Duodenal mucosa (tissue), 2 donors: Measurements from ENCODE around the gene LURAP1L.

ENCODE experiments used
- H3K27ac ChIP-seq: one replicate; pipeline ENCODE4 v1.7.0; 2013; ENCODE audit warnings: low read depth, low read length
- H3K27me3 ChIP-seq, 2 donors: one replicate each; pipeline ENCODE4 v1.7.0; 2013; ENCODE audit warnings: low read length in 2 of 2, control low read depth in 1 of 2; ENCODE audit not compliant: insufficient read depth in 2 of 2, control insufficient read depth in 1 of 2
- H3K36me3 ChIP-seq, 2 donors: one replicate each; pipeline ENCODE4 v1.7.0; 2013; ENCODE audit warnings: low read length in 2 of 2, control low read depth in 1 of 2; ENCODE audit not compliant: insufficient read depth in 2 of 2, control insufficient read depth in 1 of 2
- H3K4me1 ChIP-seq, 2 donors: one replicate each; pipeline ENCODE4 v1.7.0; 2013; ENCODE audit warnings: low read length in 2 of 2, control low read depth in 1 of 2; ENCODE audit not compliant: insufficient read depth in 2 of 2, control insufficient read depth in 1 of 2
- H3K4me3 ChIP-seq, 2 donors: one replicate each; pipeline ENCODE4 v1.7.0; 2013; ENCODE audit warnings: low read length in 2 of 2, low read depth in 1 of 2
- H3K9ac ChIP-seq, 2 donors: one replicate each; pipeline ENCODE4 v1.7.0; 2013; ENCODE audit warnings: low read length in 2 of 2, low read depth in 1 of 2
- H3K9me3 ChIP-seq, 2 donors: one replicate each; pipeline ENCODE4 v1.7.0; 2013; ENCODE audit warnings: low read length in 2 of 2, control low read depth in 1 of 2; ENCODE audit not compliant: control insufficient read depth in 1 of 2

LURAP1L gene

GRCh38 chr9:12748954-12749353, 25.9 kb upstream of the LURAP1L start:
- no peaks in the 10 kb centered on the region for H3K36me3 ChIP-seq
- no peaks in the 10 kb centered on the region for H3K9me3 ChIP-seq
- H3K4me3 ChIP-seq = no peak overlapping the region
- no peak overlapping the region for H3K9ac ChIP-seq
- H3K27me3 ChIP-seq = no peaks in the 10 kb centered on the region
- no peak overlapping the region for H3K27ac ChIP-seq
- H3K4me1 ChIP-seq = no peaks in the 10 kb centered on the region

DNA sequence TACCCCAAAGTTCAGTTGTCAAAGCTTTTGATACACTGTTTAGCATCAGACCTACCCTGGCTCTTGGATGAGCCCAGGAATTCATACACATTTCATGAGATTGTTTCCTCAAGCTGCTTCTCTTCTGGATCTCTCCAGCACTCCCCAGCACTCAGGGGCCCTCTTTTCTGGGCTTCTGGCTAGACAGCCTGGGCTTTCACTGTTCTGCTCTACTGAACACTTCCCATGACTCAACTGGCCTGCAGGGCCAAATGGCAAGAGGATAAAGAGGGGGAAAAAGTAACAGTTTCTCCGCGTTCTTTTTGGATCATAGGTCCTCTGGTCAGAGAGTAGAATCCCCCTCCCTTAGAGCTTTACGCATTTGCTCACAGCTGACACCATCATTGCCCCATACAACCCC, 20.9 kb upstream of the LURAP1L start:
- H3K36me3 ChIP-seq = no peaks in the 10 kb centered on the region
- no peak overlapping the region for H3K4me3 ChIP-seq
- H3K4me1 ChIP-seq = no peaks in the 10 kb centered on the region
- H3K27ac ChIP-seq = no peak overlapping the region
- H3K9ac ChIP-seq = no peak overlapping the region
- H3K9me3 ChIP-seq = no peaks in the 10 kb centered on the region
- H3K27me3 ChIP-seq = no peaks in the 10 kb centered on the region

DNA sequence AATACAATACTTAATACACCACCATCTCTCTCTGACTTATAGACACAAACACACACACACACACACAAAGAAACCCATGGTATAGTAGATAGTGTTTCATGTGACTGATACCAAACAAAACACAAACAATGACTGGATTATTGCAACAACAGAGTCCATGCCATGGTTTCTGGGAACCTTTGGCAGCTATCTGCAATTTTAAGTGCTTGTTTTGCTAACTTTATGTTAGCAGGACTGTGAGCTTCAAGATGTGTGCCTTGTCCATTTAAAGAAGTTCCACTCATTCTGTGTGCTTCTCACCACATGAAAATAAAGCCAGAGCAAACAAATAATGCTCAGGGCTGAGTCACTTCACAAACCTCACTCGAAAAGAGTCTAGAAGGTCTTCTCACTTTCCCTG, 15.1 kb upstream of the LURAP1L start:
- no peaks in the 10 kb centered on the region for H3K4me1 ChIP-seq
- no peaks in the 10 kb centered on the region for H3K27me3 ChIP-seq
- H3K27ac ChIP-seq = no peak overlapping the region
- no peaks in the 10 kb centered on the region for H3K36me3 ChIP-seq
- no peak overlapping the region for H3K4me3 ChIP-seq
- no peaks in the 10 kb centered on the region for H3K9me3 ChIP-seq
- H3K9ac ChIP-seq = no peak overlapping the region

- H3K27ac ChIP-seq = no peak overlapping the region
- no peaks in the 10 kb centered on the region for H3K27me3 ChIP-seq
- no peaks in the 10 kb centered on the region for H3K36me3 ChIP-seq
- no peak overlapping the region for H3K4me3 ChIP-seq
- H3K9ac ChIP-seq = no peak overlapping the region
- no peaks in the 10 kb centered on the region for H3K4me1 ChIP-seq
- no peaks in the 10 kb centered on the region for H3K9me3 ChIP-seq
Observed at GRCh38 chr9:12760758-12761157, 14.1 kb upstream of the LURAP1L start.

- no peak overlapping the region for H3K4me3 ChIP-seq
- no peak overlapping the region for H3K27ac ChIP-seq
- no peaks in the 10 kb centered on the region for H3K9me3 ChIP-seq
Observed at GRCh38 chr9:12764150-12764549, 10.7 kb upstream of the LURAP1L start.

GRCh38 chr9:12765088-12765798, 9.6 kb upstream of the LURAP1L start:
- Histone ChIP-seq H3K27ac (no peak overlapping the region), H3K9me3 (no peaks in the 10 kb centered on the region), H3K4me3 (no peak overlapping the region), H3K4me1 (peaks cover 3 to 4% of the 10 kb centered on the region in 2 donors), H3K36me3 (no peaks in the 10 kb centered on the region), H3K27me3 (no peaks in the 10 kb centered on the region), H3K9ac (no peak overlapping the region)

More at GRCh38 chr9:12764150-12764549, 10.7 kb upstream of the LURAP1L start:
- Histone ChIP-seq H3K9ac (no peak overlapping the region), H3K4me1 (no peaks in the 10 kb centered on the region), H3K36me3 (no peaks in the 10 kb centered on the region), H3K27me3 (no peaks in the 10 kb centered on the region)

DNA sequence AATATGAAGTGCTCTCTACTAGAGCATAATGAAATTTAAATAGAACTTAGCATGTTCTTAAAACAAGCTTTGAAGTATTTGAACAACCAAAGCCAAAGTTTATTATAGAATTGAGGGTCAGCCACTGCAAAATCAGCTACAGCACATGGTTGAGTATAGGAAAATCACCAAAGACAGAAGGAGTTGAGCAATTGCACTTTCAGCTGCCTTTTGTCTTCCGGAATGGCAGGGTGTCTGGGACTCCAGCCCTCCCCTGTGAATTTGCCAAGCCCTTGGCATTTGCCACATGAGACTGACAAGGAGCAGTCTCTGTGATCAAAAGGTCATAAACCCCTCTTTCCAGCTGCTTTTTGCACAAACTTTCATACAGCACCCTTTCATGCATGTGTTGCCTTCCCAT, 8.5 kb upstream of the LURAP1L start:
- H3K27me3 ChIP-seq = no peaks in the 10 kb centered on the region
- no peaks in the 10 kb centered on the region for H3K9me3 ChIP-seq
- no peak overlapping the region for H3K4me3 ChIP-seq
- H3K4me1 ChIP-seq = peaks cover 4% of the 10 kb centered on the region in 2 donors
- no peaks in the 10 kb centered on the region for H3K36me3 ChIP-seq
- no peak overlapping the region for H3K27ac ChIP-seq
- H3K9ac ChIP-seq = no peak overlapping the region

GRCh38 chr9:12770261-12770660, 4.6 kb upstream of the LURAP1L start:
- no peaks in the 10 kb centered on the region for H3K36me3 ChIP-seq
- H3K9me3 ChIP-seq = no peaks in the 10 kb centered on the region
- H3K4me1 ChIP-seq = peaks cover 4% of the 10 kb centered on the region in 2 donors
- H3K27ac ChIP-seq = no peak overlapping the region
- H3K27me3 ChIP-seq = no peaks in the 10 kb centered on the region
- no peak overlapping the region for H3K4me3 ChIP-seq
- H3K9ac ChIP-seq = no peak overlapping the region

GRCh38 chr9:12771891-12772290, 2.9 kb upstream of the LURAP1L start:
- H3K4me3 ChIP-seq = no peak overlapping the region
- no peak overlapping the region for H3K27ac ChIP-seq
- H3K27me3 ChIP-seq = no peaks in the 10 kb centered on the region
- H3K36me3 ChIP-seq = no peaks in the 10 kb centered on the region
- no peak overlapping the region for H3K9ac ChIP-seq
- no peaks in the 10 kb centered on the region for H3K9me3 ChIP-seq
- H3K4me1 ChIP-seq = peaks cover 4 to 9% of the 10 kb centered on the region in 2 donors

DNA sequence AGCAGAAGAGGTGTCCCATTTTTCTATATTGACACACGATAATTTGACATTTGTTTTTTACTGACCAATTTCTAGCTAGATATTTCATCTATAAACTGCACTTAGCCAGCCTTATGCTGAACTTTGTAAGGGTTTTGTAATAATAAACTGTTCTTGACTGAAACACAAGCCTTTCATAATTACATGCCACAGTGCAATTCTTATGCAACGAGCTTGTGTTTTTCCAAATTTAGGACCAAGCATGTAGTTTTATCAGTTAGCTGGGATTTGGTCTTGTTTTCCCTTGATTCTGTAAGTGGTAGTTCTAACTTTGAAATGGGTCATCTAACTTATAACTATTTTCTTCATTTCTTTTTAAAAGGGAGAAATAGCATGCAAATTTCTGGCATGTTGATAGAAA, 1.3 kb upstream of the LURAP1L start:
- Histone ChIP-seq H3K27ac (no peak overlapping the region), H3K9ac (no peak overlapping the region), H3K27me3 (no peaks in the 10 kb centered on the region), H3K36me3 (no peaks in the 10 kb centered on the region), H3K4me3 (no peak overlapping the region), H3K4me1 (peaks cover 4 to 9% of the 10 kb centered on the region in 2 donors), H3K9me3 (no peaks in the 10 kb centered on the region)
